ENCODE results near the gene SPACA6. TPM values are rescaled to one million over a fixed set of nuclear protein-coding genes. Genes with fewer than 3 reads are reported as not detected.

Gene SPACA6
- total and polyA plus RNA-seq, 9 of the 15 experiments (the other 6 are each of a cell fraction or from before 2014, with no cell fraction given): 1.3 to 17.3 (median 6.2) TPM

- peak; percentile 41; the same call in 1 of the 2 replicates for TF ChIP-seq REST (IDR thresholded peaks at IDR 0.05; ENCODE audit: borderline replicate concordance)
- TF ChIP-seq REST (CRISPR knock-in tag; IDR thresholded peaks at IDR 0.05; ENCODE audit: low read depth): no peak
- TF ChIP-seq KAT7 (CRISPR knock-in tag; IDR thresholded peaks at IDR 0.05; ENCODE audit: borderline replicate concordance): no peak
- TF ChIP-seq ZNF655 (CRISPR knock-in tag; IDR thresholded peaks at IDR 0.05): no peak
- no peak for TF ChIP-seq CREM (IDR thresholded peaks at IDR 0.05; ENCODE audit: low read depth)
- TF ChIP-seq ZNF274 (IDR thresholded peaks at IDR 0.05; ENCODE audit: borderline replicate concordance, low read depth, low read length): no peak
Observed at GRCh38 chr19:51664997-51665396, 28.1 kb upstream of the SPACA6 start (continued).
